MCF 10A (cell line): Measurements from ENCODE around the gene DNAI1. TPM values are rescaled to one million over a fixed set of nuclear protein-coding genes. Genes with fewer than 3 reads are reported as not detected.

Experiments used
- BruUV-seq: library from RNA; stranded (reverse); fragments of 400-500 nt; replicated peaks from 2 replicates; lab custom pipeline; 2021; lab: Mats Ljungman, UMichigan
- CTCF ChIA-PET: fragments of 300-600 bp; sonication (Branson Sonifier 250); formaldehyde crosslinking; extraction: SDS; loops from one replicate; lab custom pipeline; 2021; ENCODE audit warnings: antibody characterized with exemption, inconsistent platforms; lab: Yijun Ruan, JAX
- POLR2A ChIA-PET: fragments of 300-600, 350-650 bp; sonication (Branson Sonifier 250); formaldehyde crosslinking; extraction: SDS; loops from one replicate; lab custom pipeline; 2020; ENCODE audit warnings: antibody characterized with exemption, inconsistent platforms; lab: Yijun Ruan, JAX
- DNase-seq: peaks from one replicate; pipeline ENCODE4 v3.0.0-alpha.2; 2018; ENCODE audit not compliant: unreplicated experiment
- H3K27ac Mint-ChIP-seq: one replicate; pipeline ENCODE4 v1.8.0; 2022; ENCODE audit warnings: mild to moderate bottlenecking, low read depth, mixed read lengths; ENCODE audit not compliant: unreplicated experiment
- H3K27me3 Mint-ChIP-seq: one replicate; pipeline ENCODE4 v1.8.0; 2022; ENCODE audit warnings: mixed read lengths; ENCODE audit not compliant: insufficient read depth, unreplicated experiment
- H3K36me3 Mint-ChIP-seq: one replicate; pipeline ENCODE4 v1.8.0; 2022; ENCODE audit warnings: mild to moderate bottlenecking, moderate library complexity, mixed read lengths; ENCODE audit not compliant: insufficient read depth, unreplicated experiment
- H3K4me1 Mint-ChIP-seq: one replicate; pipeline ENCODE4 v1.8.0; 2022; ENCODE audit warnings: mixed read lengths; ENCODE audit not compliant: insufficient read depth, unreplicated experiment
- H3K4me3 Mint-ChIP-seq: one replicate; pipeline ENCODE4 v1.8.0; 2022; ENCODE audit warnings: mild to moderate bottlenecking, moderate library complexity, mixed read lengths; ENCODE audit not compliant: unreplicated experiment
- H3K9me3 Mint-ChIP-seq: one replicate; pipeline ENCODE4 v1.8.0; 2022; ENCODE audit warnings: mixed read lengths; ENCODE audit not compliant: unreplicated experiment
- CTCF ChIP-seq: fragments of 200-600 bp; IDR thresholded peaks from one replicate; pipeline ENCODE4 v1.8.0; 2022; ENCODE audit warnings: antibody characterized with exemption, mild to moderate bottlenecking; ENCODE audit not compliant: unreplicated experiment
- intact Hi-C: fragments of 100-400 bp; cut with micrococcal nuclease; formaldehyde crosslinking; loops from 2 replicates; pipeline ENCODE4 v1.14.1; 2022
- total RNA-seq: library from RNA; stranded (reverse); gene quantifications from 2 replicates; pipeline ENCODE4 v1.2.3, GENCODE V29; 2022

The DNAI1 gene
- total RNA-seq, 1 experiment from 2014 or later = not detected

GRCh38 chr9:34501372-34501771 lies 42.8 kb downstream of the DNAI1 start:
- no peak overlapping the region for H3K4me3 Mint-ChIP-seq
- no peak for TF ChIP-seq CTCF
- no TSS peak for BruUV-seq
- DNase-seq = no peak
- ChIA-PET POLR2A (interaction anchor here (0.7 to 1.7 kb wide), 3 partner anchors 10 to 243 kb away, joined by 3 to 5 read pairs (median 3); no protein-coding TSS in a partner anchor), CTCF (interaction anchor here (0.6 to 6.6 kb wide), 35 partner anchors 9 to 170 kb away, joined by 3 to 88 read pairs (median 5); no protein-coding TSS in a partner anchor)
- H3K27ac Mint-ChIP-seq = no peak overlapping the region
- H3K27me3 Mint-ChIP-seq = peaks cover 11% of the 10 kb centered on the region
- intact Hi-C loops = loop anchor here (2.0 kb wide), 1 partner anchor 89 kb away; no protein-coding TSS in a partner anchor
- no peaks in the 10 kb centered on the region for H3K36me3 Mint-ChIP-seq
- peaks cover 7% of the 10 kb centered on the region for H3K4me1 Mint-ChIP-seq
- H3K9me3 Mint-ChIP-seq = no peaks in the 10 kb centered on the region

- no peak overlapping the region for H3K4me3 Mint-ChIP-seq
- no peaks in the 10 kb centered on the region for H3K9me3 Mint-ChIP-seq
- H3K27ac Mint-ChIP-seq = no peak overlapping the region
- no peak for TF ChIP-seq CTCF
- POLR2A ChIA-PET = interaction anchor here (0.7 to 1.3 kb wide), 2 partner anchors 9 to 242 kb away, joined by 3 read pairs; no protein-coding TSS in a partner anchor
- no TSS peak for BruUV-seq
- CTCF ChIA-PET = interaction anchor here (0.6 to 6.6 kb wide), 23 partner anchors 9 to 171 kb away, joined by 3 to 88 read pairs (median 6); partner anchors contain the start of gene ENHO
- intact Hi-C loops = loop anchor here (2.0 kb wide), 1 partner anchor 89 kb away; no protein-coding TSS in a partner anchor
- peaks cover 11% of the 10 kb centered on the region for H3K27me3 Mint-ChIP-seq
- no peak for DNase-seq
- H3K4me1 Mint-ChIP-seq = peaks cover 7% of the 10 kb centered on the region
- no peaks in the 10 kb centered on the region for H3K36me3 Mint-ChIP-seq
These were observed 43.4 kb downstream of the DNAI1 start for GRCh38 chr9:34501889-34502425.

GRCh38 chr9:34502471-34502870 lies 43.9 kb downstream of the DNAI1 start:
- peaks cover 11% of the 10 kb centered on the region for H3K27me3 Mint-ChIP-seq
- no TSS peak for BruUV-seq
- H3K36me3 Mint-ChIP-seq = no peaks in the 10 kb centered on the region
- peaks cover 7% of the 10 kb centered on the region for H3K4me1 Mint-ChIP-seq
- H3K4me3 Mint-ChIP-seq = no peak overlapping the region
- H3K27ac Mint-ChIP-seq = no peak overlapping the region
- no peak for DNase-seq
- ChIA-PET CTCF (interaction anchor here (0.6 to 6.6 kb wide), 13 partner anchors 17 to 171 kb away, joined by 3 to 88 read pairs (median 9); partner anchors contain the start of gene ENHO), POLR2A (no interaction called here)
- TF ChIP-seq CTCF = no peak
- intact Hi-C loops = no loop called here
- H3K9me3 Mint-ChIP-seq = no peaks in the 10 kb centered on the region

GRCh38 chr9:34502891-34503290 lies 44.3 kb downstream of the DNAI1 start:
- Mint-ChIP-seq H3K4me3 (no peak overlapping the region), H3K27me3 (peaks cover 11% of the 10 kb centered on the region), H3K4me1 (peaks cover 7% of the 10 kb centered on the region), H3K36me3 (no peaks in the 10 kb centered on the region), H3K27ac (no peak overlapping the region), H3K9me3 (no peaks in the 10 kb centered on the region)
- no peak for TF ChIP-seq CTCF
- POLR2A ChIA-PET = no interaction called here
- intact Hi-C loops = no loop called here
- CTCF ChIA-PET = interaction anchor here (0.6 to 6.6 kb wide), 9 partner anchors 20 to 171 kb away, joined by 3 to 88 read pairs (median 27); partner anchors contain the start of gene ENHO
- DNase-seq = no peak
- BruUV-seq = no TSS peak
